Gastrocnemius medialis (tissue), 4 donors: ENCODE results near the gene RYR2.

Experiments used
- CTCF ChIP-seq, 5 experiments: fragments of 450-650 bp in 3 of 5; fragments of 200-600 bp in 2 of 5; sonication (generic) in 2 of 5; IDR thresholded peaks in 4 of 5; conservative IDR thresholded peaks in 1 of 5; 1 replicate in 4 of 5; 2 replicates in 1 of 5; pipeline ENCODE4 v1.5.1; 2016 to 2019; ENCODE audit warnings: antibody characterized with exemption in 5 of 5, mild to moderate bottlenecking in 3 of 5, moderate library complexity in 3 of 5
- POLR2A ChIP-seq, 2 donors: fragments of 450-650 bp; IDR thresholded peaks; one replicate each; pipeline ENCODE4 v1.6.1; 2017; ENCODE audit warnings: antibody characterized with exemption in 2 of 2, mild to moderate bottlenecking in 2 of 2, moderate library complexity in 2 of 2

DNA sequence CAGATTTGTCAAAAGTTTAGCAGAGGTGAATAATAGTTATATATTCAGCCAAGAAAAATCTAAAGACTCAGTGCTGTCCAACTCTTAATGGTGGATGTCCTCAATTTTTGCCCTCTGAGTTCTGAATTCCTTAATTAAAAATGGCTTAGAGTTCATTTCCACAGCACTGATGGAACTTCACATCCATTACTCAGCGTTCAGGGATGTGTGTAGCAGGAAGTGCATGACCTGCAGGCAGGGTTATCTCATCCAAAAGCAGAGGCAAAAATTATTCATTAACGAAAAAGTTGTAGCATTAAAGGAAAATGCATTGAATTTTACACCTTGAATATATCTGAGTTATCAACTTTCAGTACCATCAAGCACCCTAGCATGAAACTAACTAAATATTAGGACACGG, 752.1 kb downstream of the RYR2 start:
- no peak for TF ChIP-seq POLR2A (IDR thresholded peaks at IDR 0.05)
- no peak for TF ChIP-seq CTCF (IDR thresholded peaks at IDR 0.05 in 4 of 5, conservative IDR thresholded peaks at IDR 0.05 in 1 of 5)
